NOMO-1 (cell line): ENCODE data around the gene WWTR1.

Experiments
- DNase-seq, 2 experiments: peaks; one replicate each; lab custom pipeline; 2025; ENCODE audit not compliant: unreplicated experiment in 2 of 2; lab: John Stamatoyannopoulos, UW

Gene WWTR1

DNA sequence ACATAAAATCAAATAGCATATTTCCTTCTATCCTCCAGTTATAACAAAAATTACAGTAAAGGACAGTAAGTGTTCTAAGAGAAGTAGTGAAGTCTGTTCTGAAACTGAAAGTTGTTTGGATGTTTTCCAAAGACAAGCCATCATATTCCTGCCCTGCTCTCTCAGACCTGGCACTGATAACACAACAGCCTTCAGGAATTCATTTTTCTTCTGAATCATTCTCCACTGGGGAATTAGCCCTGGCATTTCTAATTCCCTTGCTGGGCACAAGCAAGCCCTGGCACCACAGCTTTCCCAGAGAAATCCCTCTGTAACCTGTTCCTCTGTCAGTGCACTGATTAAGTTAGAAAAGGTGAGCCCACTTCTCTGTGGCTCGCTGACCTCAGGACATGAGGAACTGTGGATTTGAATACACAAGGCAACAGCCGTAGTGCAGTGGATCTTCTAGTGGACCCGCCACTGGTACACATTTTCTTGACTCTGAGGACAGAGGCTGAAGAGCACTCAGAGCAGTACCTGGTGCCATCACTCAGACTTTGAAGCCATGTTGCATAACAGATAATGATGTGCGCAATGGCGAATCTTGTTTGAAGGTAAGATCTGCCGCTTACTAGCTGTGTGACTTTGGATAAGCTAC, 61.6 kb downstream of the WWTR1 start:
- DNase-seq = no peak

DNA sequence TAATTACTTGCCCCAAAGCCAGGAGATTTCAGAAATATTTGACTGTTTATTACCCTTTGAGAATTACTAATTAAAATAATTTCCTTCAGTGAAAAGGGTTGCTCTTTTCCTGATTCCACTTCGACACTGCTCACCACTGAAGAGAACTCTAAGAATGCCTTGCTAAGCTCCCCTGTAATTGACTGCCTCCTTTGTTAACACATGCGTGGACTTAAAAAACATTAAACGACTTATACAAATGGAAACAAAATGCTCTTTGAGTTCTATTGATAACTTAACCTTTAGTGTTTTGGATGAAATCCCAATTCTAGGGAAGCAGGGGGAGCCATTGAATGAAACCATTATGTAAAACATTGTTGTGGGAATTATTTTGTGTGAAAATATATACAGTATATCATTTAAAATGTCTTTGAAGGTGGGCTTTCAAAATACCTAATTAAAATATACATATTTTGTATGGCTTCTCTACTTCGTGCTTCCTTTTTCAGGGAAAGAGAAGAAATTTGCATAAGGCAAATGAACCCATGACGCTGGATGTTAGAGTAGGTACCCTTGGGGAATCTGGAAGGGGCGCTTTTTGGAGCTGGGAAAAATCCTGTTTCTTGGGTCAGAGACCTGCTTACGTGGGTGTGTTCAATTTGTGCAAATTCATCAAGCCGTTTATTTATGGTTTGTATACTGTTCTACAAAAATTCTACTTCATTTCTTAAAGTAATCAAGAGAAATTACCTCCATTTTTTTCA, 64.2 kb downstream of the WWTR1 start:
- no peak for DNase-seq

DNA sequence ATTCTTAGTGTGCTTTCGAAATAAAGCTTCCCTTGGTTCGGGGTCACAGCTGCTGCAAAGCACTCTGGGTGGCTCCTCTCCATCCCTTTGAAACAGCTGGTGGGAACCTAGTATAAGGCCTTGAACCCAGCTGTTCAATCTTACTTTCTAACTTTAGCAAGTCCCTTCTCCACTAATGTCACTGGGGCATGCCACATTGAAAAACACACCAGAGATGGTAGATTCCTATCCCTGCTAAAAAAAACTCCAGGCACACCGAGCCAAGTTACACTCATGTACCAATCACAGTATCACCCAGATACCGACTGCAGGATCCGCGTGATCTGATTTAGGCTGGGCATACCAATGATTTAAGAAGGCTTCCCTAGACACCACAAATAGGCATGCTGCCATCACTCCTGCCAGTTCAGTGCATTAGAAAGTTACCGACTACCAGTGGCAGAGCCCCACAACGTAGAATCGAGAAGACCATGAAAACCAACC, 65.0 kb downstream of the WWTR1 start:
- no peak for DNase-seq

DNA sequence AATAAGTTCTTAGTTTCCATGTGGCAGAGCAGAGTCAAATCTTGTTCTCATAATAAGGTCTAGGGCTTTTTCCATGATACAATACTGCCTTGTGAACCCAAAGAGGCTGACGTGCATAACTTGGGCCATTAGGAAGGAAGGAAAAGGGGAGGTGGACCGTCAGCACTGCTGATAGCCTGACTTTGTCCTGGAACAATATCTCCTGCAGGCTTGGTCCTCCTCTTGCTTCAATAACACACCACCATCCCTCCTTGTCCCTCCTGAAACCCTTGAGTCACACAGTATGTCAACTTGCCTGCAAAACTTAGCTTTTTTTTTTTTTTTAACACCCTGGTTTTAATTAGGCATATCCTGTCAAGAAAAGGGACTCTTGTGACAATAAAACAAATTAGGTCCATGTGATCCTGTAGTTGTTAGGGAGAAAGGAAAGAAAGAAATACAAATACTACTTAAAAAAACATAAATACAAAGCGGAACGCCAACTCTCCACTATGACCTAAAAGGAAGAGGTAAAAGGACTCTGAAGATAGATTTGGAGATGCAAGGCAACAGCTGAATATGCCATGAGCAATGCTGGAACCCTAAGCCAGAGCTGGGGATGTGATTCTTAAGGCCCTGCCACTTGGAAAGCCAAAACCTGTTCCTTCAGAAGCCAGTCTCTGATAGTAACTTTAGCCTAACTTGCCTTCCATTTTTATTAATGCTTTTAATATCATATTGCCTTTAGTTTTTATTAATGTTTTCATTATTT, 67.0 kb downstream of the WWTR1 start:
- no peak for DNase-seq

DNA sequence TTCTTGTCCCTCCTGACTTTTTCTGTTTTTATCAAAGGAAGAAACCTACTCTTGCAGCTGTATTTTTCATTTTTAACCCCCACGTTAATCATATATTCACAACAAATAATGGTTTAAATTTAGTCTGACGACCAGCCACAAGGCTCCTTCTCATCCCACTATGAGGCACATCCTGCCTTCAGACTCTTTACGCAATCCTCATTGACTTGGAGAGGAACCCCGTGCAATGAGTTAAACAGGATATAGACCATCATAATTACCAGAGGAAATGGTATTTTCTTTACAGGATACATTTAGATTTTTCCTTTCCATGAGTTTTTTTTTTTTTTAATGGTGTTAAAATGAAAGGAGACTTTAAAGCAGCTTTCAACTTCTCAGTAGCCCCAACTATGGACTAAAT, 68.5 kb downstream of the WWTR1 start:
- no peak for DNase-seq

DNA sequence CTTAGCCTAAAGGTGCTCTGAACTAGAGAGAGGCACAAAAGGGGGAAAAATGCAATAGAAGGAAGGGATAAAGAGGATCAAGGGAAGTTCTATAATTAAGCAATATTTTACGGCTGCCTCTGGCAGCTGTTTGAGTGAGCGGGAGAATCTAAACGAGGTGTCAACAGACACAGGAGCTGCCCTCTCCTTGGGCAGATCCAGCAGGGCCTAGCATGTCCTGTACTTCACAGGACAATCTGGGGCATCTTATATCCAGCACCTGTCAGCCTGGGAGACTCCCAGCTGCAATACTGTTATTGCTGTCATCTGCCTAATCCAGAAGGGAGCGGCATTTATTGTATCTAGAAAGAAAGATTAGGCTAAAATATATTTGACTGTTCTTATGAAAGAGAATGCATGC, 68.9 kb downstream of the WWTR1 start:
- DNase-seq = no peak

DNA sequence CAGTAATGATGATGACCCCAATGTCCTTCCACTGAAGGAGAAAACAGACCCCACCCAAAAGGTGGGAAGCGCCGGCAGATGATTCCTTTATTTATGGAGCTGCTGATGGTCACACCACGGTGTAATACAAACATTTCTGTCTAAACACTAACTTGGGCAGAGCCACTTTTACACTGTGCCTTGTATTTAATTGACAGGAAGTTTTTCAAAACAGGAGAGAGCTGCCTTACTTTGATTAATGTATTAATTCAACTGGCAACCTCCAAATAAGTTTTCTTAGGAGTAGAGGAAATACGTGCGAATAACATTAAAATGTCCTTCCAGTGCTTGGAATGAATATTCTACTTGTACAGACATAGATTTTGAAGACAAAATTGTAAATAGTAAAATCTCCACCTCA, 70.4 kb downstream of the WWTR1 start:
- DNase-seq = no peak

DNA sequence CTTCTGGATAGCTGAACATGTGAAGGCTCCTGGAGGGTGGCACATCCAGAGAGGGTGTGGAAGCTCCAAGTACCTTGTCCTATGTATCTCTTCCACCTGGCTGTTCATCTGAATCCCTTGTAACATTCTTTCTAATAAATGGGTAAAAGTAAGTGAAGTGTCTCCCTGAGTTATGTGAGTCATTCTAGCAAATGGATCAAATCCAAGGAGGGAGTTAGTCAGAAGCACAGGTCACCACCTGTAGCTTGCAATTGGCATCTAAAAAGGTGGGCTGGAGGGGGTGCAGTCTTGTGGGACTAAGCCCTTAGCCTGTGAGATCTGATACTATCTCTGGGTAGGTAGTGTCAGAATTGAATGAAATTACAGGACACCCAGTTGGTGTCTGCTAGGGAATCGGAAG, 71.0 kb downstream of the WWTR1 start:
- DNase-seq = no peak

DNA sequence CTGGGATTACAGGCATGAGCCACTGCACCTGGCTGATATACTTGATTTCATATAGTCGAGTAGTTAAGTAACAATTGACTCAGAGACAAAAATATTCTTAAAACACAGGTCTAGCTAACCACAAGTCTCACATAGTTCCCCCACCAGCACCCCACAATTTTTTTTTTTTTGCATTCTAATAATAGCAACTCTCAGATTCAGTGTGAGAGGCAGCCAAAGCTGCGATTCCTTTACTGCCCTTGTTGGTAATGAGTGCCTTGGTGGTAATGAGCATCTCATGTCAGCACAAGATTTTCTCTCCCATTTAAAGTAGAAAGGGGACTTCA, 72.5 kb downstream of the WWTR1 start:
- DNase-seq = no peak

DNA sequence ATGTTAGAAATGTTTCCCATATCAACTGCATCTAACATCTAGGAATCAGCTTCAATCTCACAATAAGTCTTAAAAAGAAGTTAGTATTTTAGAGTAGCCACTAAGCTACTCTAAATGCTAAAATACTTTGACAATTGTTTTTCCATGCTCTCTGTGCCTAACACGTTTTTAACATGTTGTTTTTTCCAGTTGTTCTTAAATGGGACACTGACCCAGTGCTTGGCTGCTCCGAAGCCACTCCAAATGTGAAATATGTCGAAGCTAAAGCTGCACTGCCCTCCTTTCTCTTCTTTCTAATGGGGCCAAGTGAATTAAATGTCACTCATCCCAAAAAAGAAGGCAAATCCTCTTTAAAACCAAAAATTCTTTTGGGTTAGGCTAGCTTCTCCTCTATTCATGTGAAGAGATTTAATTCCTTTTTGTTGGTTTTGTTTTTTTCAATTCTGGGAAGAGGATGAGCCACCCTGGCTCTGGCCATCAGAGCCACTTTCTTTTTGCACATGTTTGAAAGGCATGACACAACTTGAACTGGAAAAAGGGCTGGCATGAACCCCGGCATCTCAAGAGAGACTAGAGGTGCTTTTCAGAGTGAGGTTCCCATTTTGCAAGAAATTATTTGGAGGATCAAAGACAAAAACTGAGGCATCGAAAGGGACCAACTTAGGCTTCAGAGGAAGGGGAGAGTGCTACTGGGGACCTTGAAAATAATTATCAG, 73.7 kb downstream of the WWTR1 start:
- no peak for DNase-seq

DNA sequence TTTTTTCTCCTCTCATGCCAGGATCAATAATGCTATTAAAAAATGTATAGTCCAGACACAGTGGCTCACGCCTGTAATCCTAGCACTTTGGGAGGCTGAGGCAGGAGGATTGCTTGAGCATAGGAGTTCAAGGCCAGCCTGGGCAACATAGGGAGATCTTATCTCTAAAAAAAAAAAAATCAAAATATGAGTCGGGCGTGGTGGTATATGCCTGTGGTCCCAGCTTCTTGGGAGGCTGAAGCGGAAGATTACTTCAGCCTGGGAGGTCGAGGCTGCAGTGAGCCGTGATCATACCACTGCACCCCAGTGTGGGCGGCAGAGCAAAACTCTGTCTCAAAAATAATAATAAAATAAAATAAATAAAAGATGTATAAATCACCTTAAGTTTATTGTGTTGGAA, 75.4 kb downstream of the WWTR1 start:
- no peak for DNase-seq

DNA sequence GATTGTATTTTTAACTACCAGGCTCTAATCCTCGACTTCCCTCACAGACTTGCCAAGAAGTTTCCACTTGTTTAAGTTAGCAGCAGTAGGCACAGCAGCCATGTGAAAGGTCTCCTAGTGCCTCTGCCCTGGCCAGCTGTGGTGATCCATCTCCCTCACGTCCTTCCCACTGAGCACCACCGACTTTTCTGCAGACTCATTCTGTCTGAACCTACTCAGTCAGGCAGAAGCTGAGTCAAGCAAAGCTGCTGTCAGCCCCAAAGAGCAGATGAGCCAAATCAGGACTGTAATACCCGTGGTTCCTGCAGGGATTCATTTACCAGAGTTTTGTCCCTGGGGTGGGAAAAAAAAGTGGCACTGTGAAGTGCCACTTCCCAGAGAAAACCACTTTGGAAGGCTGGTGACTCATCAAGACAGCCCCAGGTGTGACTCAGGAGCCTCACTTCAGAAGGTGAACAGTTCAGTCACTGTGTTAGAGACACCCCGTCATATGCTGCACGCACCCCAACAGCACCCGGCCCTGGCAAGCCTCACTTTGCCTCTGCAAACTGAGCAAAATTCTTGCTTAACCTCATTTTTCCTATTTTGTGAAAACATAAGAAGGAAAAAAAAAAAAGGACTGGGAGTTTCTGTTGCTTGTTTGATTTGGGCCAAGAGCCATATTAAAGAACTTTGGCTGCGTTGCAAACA, 76.0 kb downstream of the WWTR1 start:
- DNase-seq = no peak

DNA sequence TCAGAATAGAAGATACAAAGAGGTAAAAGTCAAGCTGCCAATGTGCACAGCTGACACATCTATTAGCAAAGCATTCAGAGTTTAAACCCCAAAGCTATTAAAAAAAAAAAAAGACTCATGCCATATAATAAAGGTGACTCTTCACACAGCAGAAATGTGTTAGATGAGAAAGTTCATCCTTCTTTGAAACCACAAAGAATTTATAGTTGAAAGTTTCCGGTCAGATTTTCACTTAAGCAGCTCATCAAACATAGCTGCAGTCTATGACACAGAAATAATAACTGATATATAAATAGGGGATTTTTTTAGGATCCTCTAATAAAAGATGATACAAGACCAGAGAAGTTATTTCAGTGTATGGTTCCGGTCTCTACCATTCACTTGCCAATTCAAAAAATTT, 76.6 kb downstream of the WWTR1 start:
- no peak for DNase-seq

DNA sequence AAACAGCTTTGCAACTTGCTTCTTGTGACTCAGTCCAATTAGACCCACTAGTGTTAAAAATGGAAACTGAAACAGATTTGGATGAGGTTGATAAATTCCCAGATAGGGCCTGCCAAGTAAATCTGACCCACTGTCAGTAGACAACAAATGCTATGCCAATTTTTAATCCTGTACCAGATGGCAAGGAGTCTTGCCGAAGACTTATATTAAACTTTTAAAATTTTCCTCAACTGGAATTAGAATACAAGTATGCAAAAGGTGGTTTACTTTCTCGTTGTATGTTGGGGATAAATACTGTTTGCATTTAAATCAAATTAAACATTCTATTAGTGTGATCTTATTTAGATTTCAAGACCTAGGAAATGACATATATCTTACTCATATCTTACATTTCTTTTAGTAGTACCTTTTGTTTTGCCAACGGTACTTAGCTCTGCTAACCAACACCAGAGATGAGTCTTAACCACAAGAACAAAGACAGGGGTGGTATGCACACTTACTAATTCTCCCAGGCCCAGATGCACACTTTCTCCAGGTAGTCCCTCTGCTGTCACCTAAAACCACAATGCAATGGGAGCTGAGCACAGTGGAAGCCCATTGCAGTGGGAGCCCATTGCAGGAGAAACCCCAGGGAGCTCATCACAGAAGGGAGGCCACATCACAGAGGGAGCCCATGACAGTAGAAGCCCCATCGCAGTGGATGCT, 77.8 kb downstream of the WWTR1 start:
- DNase-seq = no peak

DNA sequence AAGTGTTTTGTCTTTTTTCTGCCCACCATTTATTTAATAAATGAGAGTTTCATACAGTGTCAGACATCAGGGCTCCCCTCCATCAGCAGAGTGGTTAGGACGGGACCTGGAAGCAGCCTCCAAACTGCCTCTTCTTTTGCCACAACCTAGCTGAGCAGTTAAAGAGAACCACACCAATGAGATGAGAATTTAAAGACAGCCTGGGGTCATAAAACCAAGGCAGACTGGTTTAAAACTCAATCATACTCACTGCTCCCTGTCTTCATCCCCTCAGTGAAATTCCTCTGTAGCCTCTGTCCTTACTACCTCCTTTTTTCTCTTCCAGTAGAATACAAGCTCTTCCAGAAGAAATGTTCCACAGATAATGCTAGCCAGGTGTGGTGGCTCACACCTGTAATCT, 78.7 kb downstream of the WWTR1 start:
- no peak for DNase-seq

DNA sequence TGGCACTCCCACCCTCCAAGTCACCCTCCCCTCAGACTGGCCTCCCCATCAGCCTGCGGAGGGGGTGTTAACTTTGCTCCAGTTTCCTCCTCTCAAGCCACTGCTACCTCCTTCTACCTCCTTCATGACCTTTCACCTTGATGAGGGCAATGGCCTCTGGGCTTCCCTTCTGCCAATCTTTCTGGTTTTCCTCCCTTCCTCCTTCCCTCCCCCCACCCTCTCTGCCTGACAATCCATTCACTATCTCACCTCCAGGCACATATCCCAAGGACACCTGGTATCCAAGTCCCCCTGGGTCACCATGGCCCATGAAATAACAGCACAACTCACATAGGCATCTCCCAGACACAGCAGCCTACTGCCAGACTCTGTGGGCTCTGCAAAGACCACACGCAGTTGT, 80.0 kb downstream of the WWTR1 start:
- DNase-seq = no peak

DNA sequence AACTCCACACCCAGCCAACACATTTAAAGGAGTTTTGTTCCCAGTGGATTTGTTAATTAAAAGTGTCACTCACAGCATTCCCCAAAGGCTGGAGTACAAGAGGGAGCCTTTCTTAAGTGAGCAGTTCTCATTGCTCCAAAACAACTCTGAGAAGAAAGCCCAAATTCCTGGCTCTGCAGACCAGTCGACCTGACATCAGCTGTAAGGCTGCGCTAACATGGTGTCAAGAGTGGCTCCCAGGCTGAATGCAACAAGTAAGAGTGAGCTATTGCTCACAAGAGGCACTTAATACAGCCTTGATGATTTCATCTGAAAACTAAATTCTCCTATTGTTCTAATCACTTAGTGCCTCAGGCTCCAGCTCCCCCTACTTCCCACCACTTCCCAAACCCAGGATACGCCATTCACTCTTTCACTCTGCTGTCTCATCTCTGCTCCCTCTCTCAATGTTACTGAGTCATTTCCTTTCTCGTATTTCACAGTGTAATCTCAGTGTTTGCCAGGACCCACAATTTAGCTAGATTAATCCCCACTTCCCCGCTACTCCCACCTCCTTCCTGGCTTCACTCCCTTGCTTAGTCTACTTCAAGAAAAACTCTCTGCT, 81.8 kb downstream of the WWTR1 start:
- DNase-seq = no peak

DNA sequence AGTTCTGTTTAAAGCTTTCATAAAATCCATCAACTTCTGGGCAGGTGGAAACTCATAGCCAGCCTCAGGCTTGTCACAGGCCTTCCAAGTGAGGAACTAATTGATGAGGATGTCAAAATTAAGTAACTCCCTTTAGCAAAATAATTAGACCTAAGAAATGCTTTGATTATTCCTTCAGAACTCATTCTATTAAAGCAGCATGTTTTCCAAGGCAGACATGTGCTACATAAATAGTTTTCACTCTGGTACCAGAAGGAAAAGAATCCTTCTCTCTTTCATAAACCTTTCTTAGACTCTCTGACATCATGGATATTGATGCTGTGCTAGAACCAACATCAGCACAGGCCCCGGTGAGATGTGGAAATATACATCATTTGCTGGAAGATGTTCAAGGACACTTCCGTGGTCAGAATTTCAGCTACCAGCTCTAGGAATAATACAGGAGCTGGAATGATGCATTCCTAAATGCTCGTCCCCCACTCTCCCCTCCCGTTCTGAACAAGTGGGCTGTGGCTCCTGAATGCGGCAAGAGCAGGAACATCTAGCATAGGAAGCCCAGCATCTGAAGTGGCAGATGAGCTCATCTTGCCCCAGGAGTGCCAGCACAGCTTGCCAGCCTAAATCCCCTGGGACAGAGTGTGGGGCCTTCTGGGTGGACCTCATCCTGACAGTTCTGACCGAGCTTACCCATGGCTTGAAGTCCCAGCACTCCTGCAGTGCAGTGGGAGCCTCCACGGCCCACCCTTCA, 82.4 kb downstream of the WWTR1 start:
- DNase-seq = no peak

DNA sequence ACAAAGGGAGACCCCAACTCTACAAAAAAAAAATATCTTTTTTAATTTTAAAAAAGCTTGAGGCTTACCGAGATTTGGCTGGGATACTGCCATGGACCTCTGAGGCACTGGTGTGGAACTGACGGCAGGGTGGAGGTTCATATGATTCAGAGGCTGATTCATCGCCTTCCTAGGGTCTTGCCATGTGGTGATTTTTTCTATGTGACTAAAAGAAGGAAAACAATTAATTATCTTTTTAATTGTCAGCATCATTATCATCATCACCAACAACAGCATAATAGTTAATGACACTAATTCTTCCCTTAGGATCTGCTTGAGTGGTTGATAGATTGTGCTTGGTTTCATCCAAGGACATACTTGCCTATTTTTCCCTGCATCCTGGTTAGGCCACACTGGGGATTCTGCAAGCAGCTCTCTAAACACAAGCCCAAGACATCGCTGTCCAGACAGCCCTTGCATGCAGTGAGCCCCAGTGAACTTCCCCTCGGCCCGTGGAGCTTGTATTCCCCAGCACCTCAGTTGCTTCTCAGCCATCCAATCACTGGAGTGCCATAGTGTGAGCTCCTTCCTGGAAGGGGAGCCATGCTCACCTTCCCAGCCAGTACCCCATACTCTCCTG, 84.9 kb downstream of the WWTR1 start:
- DNase-seq = no peak
